B cell (primary cell): ENCODE data around the gene USP33. TPM values are rescaled to one million over a fixed set of nuclear protein-coding genes. Genes with fewer than 3 reads are reported as not detected.

ENCODE experiments used
- ATAC-seq: fragments of 200-7000 bp; cut with Tn5 transposase; one replicate; pipeline ENCODE4 v1.10.0; 2021; ENCODE audit warnings: low read depth, mild to moderate bottlenecking, moderate number of reproducible peaks, moderate library complexity
- CTCF ChIA-PET: fragments of 350-600 bp; sonication (Branson Sonifier 250); formaldehyde crosslinking; loops from one replicate; lab custom pipeline; 2021; ENCODE audit warnings: antibody characterized with exemption, inconsistent platforms; lab: Charles Lee
- POLR2A ChIA-PET: fragments of 350-600 bp; sonication (Branson Sonifier 250); formaldehyde crosslinking; loops from one replicate; lab custom pipeline; 2021; ENCODE audit warnings: antibody characterized with exemption; lab: Charles Lee
- DNase-seq: peaks from one replicate; pipeline ENCODE4 v3.0.0; 2013
- H2AFZ ChIP-seq: 2 replicates; pipeline ENCODE4 v1.6.1; 2012; ENCODE audit warnings: mild to moderate bottlenecking, low read depth, low read length; ENCODE audit not compliant: insufficient read depth, poor library complexity, severe bottlenecking
- H3K27ac ChIP-seq, 2 donors: 1 replicate in 1 of 2; 2 replicates in 1 of 2; pipeline ENCODE4 v1.5.1; 2012 to 2013; ENCODE audit warnings: low read length in 2 of 2, mild to moderate bottlenecking in 2 of 2, moderate library complexity in 1 of 2
- H3K27me3 ChIP-seq, 4 experiments: fragments of 200-600 bp in 1 of 4; sonication (generic) in 1 of 4; replicated peaks in 1 of 4; 1 replicate in 2 of 4; 2 replicates in 2 of 4; pipeline versions ENCODE4 v1.6.1 to v1.7.0; 2013 to 2016; ENCODE audit warnings: low read length in 3 of 4, mild to moderate bottlenecking in 2 of 4, mixed read lengths in 1 of 4, moderate library complexity in 1 of 4; ENCODE audit not compliant: insufficient read depth in 4 of 4, control insufficient read depth in 3 of 4; ENCODE audit errors: control extremely low read depth in 1 of 4
- H3K36me3 ChIP-seq, 2 experiments: replicated peaks in 1 of 2; 1 replicate in 1 of 2; 2 replicates in 1 of 2; pipeline versions ENCODE4 v1.6.1 to v1.7.1; 2013; ENCODE audit warnings: low read length in 1 of 2; ENCODE audit not compliant: insufficient read depth in 2 of 2, control insufficient read depth in 1 of 2; ENCODE audit errors: control extremely low read depth in 1 of 2, extremely low read depth in 1 of 2
- H3K4me1 ChIP-seq, 2 donors: fragments of 200-600 bp in 1 of 2; sonication (generic) in 1 of 2; 1 replicate in 1 of 2; 2 replicates in 1 of 2; pipeline versions ENCODE4 v1.5.1 to v1.6.1; 2013 to 2017; ENCODE audit warnings: low read length in 2 of 2; ENCODE audit not compliant: control insufficient read depth in 2 of 2, insufficient read depth in 2 of 2
- H3K4me2 ChIP-seq: replicated peaks from 2 replicates; pipeline ENCODE3; 2012; ENCODE audit warnings: mild to moderate bottlenecking, low read depth, low read length; ENCODE audit not compliant: poor library complexity, severe bottlenecking
- H3K4me3 ChIP-seq, 5 experiments: fragments of 200-600 bp in 1 of 5; sonication (generic) in 1 of 5; 1 replicate in 3 of 5; 2 replicates in 2 of 5; pipeline versions ENCODE4 v1.5.1 to v1.7.0; 2011 to 2016; ENCODE audit warnings: low read length in 4 of 5, mild to moderate bottlenecking in 4 of 5, low read depth in 2 of 5, control low read depth in 1 of 5, moderate library complexity in 1 of 5; ENCODE audit not compliant: insufficient read depth in 1 of 5; ENCODE audit errors: control extremely low read depth in 1 of 5, extremely low read depth in 1 of 5
- H3K79me2 ChIP-seq: fragments of 200-600 bp; sonication (generic); one replicate; pipeline ENCODE4 v1.6.0; 2016; ENCODE audit warnings: low read length; ENCODE audit not compliant: control insufficient read depth, insufficient read depth
- H3K9ac ChIP-seq: fragments of 200-600 bp; sonication (generic); 2 replicates; pipeline ENCODE4 v1.6.1; 2017; ENCODE audit warnings: mild to moderate bottlenecking, low read length, moderate library complexity
- H3K9me3 ChIP-seq, 3 donors: one replicate each; pipeline versions ENCODE4 v1.6.1 to v1.7.1; 2013; ENCODE audit warnings: low read length in 2 of 3; ENCODE audit not compliant: control insufficient read depth in 2 of 3, insufficient read depth in 1 of 3; ENCODE audit errors: control extremely low read depth in 1 of 3
- H4K20me1 ChIP-seq: 2 replicates; pipeline ENCODE4 v1.6.0; 2012; ENCODE audit warnings: mild to moderate bottlenecking, low read length; ENCODE audit not compliant: insufficient read depth, control insufficient read depth, poor library complexity, severe bottlenecking
- H3K27ac Mint-ChIP-seq: one replicate; pipeline ENCODE4 v1.8.0; 2021; ENCODE audit warnings: mixed read lengths
- H3K27me3 Mint-ChIP-seq: one replicate; pipeline ENCODE4 v1.8.0; 2021; ENCODE audit warnings: mixed read lengths
- H3K4me1 Mint-ChIP-seq: one replicate; pipeline ENCODE4 v1.8.0; 2021; ENCODE audit warnings: mixed read lengths
- H3K4me3 Mint-ChIP-seq: one replicate; pipeline ENCODE4 v1.8.0; 2021; ENCODE audit warnings: mixed read lengths
- H3K9me3 Mint-ChIP-seq: one replicate; pipeline ENCODE4 v1.8.0; 2022; ENCODE audit warnings: mixed read lengths; ENCODE audit not compliant: insufficient read depth
- EZH2 ChIP-seq: IDR thresholded peaks from 2 replicates; pipeline ENCODE4 v1.6.1; 2012; ENCODE audit warnings: borderline replicate concordance, low read depth, mild to moderate bottlenecking, moderate library complexity, low read length; ENCODE audit not compliant: insufficient read depth, poor library complexity, severe bottlenecking
- WGBS: methylation state at CpG from one replicate; pipeline ENCODE4 v1.1.5; 2013; ENCODE audit warnings: missing lambda C conversion rate; ENCODE audit not compliant: insufficient coverage; 5-methylcytosine and 5-hydroxymethylcytosine counted together
- intact Hi-C: fragments of 100-400 bp; cut with micrococcal nuclease; formaldehyde crosslinking; loops from one replicate; pipeline ENCODE4 v1.10.0; 2022
- polyA plus RNA-seq: library from polyadenylated mRNA; depleted of rRNA; stranded (reverse); fragments of >200 nt; gene quantifications from 2 replicates; pipeline ENCODE4 v1.2.3, GENCODE V29; 2012
- total RNA-seq, 2 donors: library from RNA; stranded (reverse); fragments of 120-200 nt in 1 of 2; gene quantifications; 1 replicate in 1 of 2; 2 replicates in 1 of 2; pipeline versions ENCODE4 v1.2.3 to v1.2.4, GENCODE V29; 2013 to 2022
- TF ChIP-seq, protein P1 (sequence below): fragments of 200-600 bp; IDR thresholded peaks from one replicate; pipeline ENCODE4 v1.8.0; 2022; ENCODE audit warnings: antibody characterized with exemption, mild to moderate bottlenecking

Gene USP33
- total and polyA plus RNA-seq, 2 donors (not counting 1 experiment from before 2014, with no cell fraction given) = 24.8 to 83.4 TPM

DNA sequence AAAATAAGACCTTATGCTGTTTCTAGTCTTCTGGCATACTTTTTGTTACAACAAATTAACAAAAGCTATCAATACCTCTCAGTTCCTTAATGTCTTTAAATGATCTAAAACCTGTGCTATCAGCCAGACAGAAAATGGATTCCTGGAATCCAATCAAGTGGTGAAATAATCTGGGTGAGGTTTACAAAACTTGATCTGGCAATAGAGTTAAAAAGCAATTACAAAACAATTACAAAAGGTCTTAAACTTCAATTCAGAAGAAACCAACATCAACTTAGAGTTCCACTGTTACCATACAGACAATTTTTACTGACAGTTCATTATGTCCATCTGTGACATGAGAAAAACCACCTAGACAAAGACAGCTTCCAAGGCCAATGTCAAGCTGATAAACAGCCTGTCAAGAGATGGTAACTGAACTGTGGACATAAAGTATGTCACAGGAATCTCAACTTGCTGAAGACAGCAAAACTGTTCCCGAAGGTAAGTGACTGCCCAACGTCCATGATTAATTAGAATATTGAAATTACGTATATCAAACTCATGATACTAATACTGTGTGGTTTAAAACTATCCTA, 94.6 kb downstream of the USP33 start:
- Mint-ChIP-seq H3K4me3 (no peak overlapping the region), H3K27ac (no peak overlapping the region), H3K9me3 (no peaks in the 10 kb centered on the region), H3K4me1 (peaks cover 34% of the 10 kb centered on the region), H3K27me3 (no peaks in the 10 kb centered on the region)
- DNase-seq (no peak), ATAC-seq (no peak)
- intact Hi-C loops = no loop called here
- peaks cover 84% of the 10 kb centered on the region for H4K20me1 ChIP-seq
- H3K9me3 ChIP-seq = peaks cover 0 to 6% (median 0%) of the 10 kb centered on the region in 3 donors
- CTCF ChIA-PET = interaction anchor here (0.6 kb wide), 1 partner anchor 385 kb away, joined by 4 read pairs; no protein-coding TSS in a partner anchor
- TF ChIP-seq, protein P1, sequence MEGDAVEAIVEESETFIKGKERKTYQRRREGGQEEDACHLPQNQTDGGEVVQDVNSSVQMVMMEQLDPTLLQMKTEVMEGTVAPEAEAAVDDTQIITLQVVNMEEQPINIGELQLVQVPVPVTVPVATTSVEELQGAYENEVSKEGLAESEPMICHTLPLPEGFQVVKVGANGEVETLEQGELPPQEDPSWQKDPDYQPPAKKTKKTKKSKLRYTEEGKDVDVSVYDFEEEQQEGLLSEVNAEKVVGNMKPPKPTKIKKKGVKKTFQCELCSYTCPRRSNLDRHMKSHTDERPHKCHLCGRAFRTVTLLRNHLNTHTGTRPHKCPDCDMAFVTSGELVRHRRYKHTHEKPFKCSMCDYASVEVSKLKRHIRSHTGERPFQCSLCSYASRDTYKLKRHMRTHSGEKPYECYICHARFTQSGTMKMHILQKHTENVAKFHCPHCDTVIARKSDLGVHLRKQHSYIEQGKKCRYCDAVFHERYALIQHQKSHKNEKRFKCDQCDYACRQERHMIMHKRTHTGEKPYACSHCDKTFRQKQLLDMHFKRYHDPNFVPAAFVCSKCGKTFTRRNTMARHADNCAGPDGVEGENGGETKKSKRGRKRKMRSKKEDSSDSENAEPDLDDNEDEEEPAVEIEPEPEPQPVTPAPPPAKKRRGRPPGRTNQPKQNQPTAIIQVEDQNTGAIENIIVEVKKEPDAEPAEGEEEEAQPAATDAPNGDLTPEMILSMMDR = no peak
- TF ChIP-seq EZH2 = no peak
- H2AFZ ChIP-seq = no peak overlapping the region
- H3K27ac ChIP-seq = no peak overlapping the region
- H3K27me3 ChIP-seq = no peaks in the 10 kb centered on the region
- no peak overlapping the region for H3K9ac ChIP-seq
- peaks cover 99% of the 10 kb centered on the region for H3K79me2 ChIP-seq
- H3K4me1 ChIP-seq = no peaks in the 10 kb centered on the region
- no CpG with 5 or more reads among the region's 3 CpGs for WGBS
- H3K36me3 ChIP-seq = no peaks in the 10 kb centered on the region
- no peak overlapping the region for H3K4me2 ChIP-seq
- no peak overlapping the region for H3K4me3 ChIP-seq
- POLR2A ChIA-PET = no interaction called here

- ATAC-seq (no peak), DNase-seq (no peak)
- WGBS = 100% methylated on average over 3 of the region's 4 CpGs
- intact Hi-C loops = no loop called here
- H3K4me2 ChIP-seq = no peak overlapping the region
- H3K4me1 Mint-ChIP-seq = peaks cover 23% of the 10 kb centered on the region
- H3K27me3 ChIP-seq = no peaks in the 10 kb centered on the region
- no peak overlapping the region for H2AFZ ChIP-seq
- H3K4me3 Mint-ChIP-seq = no peak overlapping the region
- no peak overlapping the region for H3K4me3 ChIP-seq
- H3K36me3 ChIP-seq = no peaks in the 10 kb centered on the region
- no peak overlapping the region for H3K9ac ChIP-seq
- no peak overlapping the region for H3K27ac Mint-ChIP-seq
- H4K20me1 ChIP-seq = peaks cover 77% of the 10 kb centered on the region
- H3K9me3 ChIP-seq = peaks cover 0 to 6% (median 0%) of the 10 kb centered on the region in 3 donors
- H3K9me3 Mint-ChIP-seq = no peaks in the 10 kb centered on the region
- no peaks in the 10 kb centered on the region for H3K4me1 ChIP-seq
- TF ChIP-seq EZH2 = no peak
- TF ChIP-seq, protein P1 = no peak
- ChIA-PET POLR2A (no interaction called here), CTCF (no interaction called here)
- no peak overlapping the region for H3K27ac ChIP-seq
- peaks cover 94% of the 10 kb centered on the region for H3K79me2 ChIP-seq
- no peaks in the 10 kb centered on the region for H3K27me3 Mint-ChIP-seq
Observed at GRCh38 chr1:77661696-77662095, 98.0 kb downstream of the USP33 start.
